Liver (tissue), 9 donors: ENCODE measurements around the gene SYNPO2. TPM values are rescaled to one million over a fixed set of nuclear protein-coding genes. Genes with fewer than 3 reads are reported as not detected.

Experiments used
- DNase-seq: peaks from one replicate; pipeline ENCODE4 v3.0.0-alpha.2; 2017; ENCODE audit warnings: low spot score
- H3K27ac ChIP-seq, 2 donors: one replicate each; pipeline ENCODE4 v1.7.0; 2013; ENCODE audit warnings: inconsistent platforms in 2 of 2, low read length in 2 of 2, control low read depth in 1 of 2, low read depth in 1 of 2, mild to moderate bottlenecking in 1 of 2
- H3K27me3 ChIP-seq, 4 donors: one replicate each; pipeline versions ENCODE4 v1.6.1 to v1.7.0; 2013; ENCODE audit warnings: low read length in 3 of 4, inconsistent platforms in 1 of 4, mild to moderate bottlenecking in 1 of 4, moderate library complexity in 1 of 4; ENCODE audit not compliant: control insufficient read depth in 4 of 4, insufficient read depth in 4 of 4
- H3K36me3 ChIP-seq, 4 donors: one replicate each; pipeline versions ENCODE4 v1.6.1 to v1.7.0; 2013; ENCODE audit warnings: low read length in 3 of 4, mild to moderate bottlenecking in 3 of 4, low read depth in 1 of 4, moderate library complexity in 1 of 4; ENCODE audit not compliant: control insufficient read depth in 4 of 4, insufficient read depth in 3 of 4
- H3K4me1 ChIP-seq, 4 donors: one replicate each; pipeline versions ENCODE4 v1.6.1 to v1.7.0; 2013; ENCODE audit warnings: low read length in 3 of 4, mild to moderate bottlenecking in 3 of 4, moderate library complexity in 1 of 4; ENCODE audit not compliant: control insufficient read depth in 4 of 4, insufficient read depth in 4 of 4
- H3K4me3 ChIP-seq, 3 donors: one replicate each; pipeline versions ENCODE4 v1.6.1 to v1.7.0; 2013; ENCODE audit warnings: low read length in 3 of 3, control low read depth in 1 of 3, low read depth in 1 of 3, mild to moderate bottlenecking in 1 of 3
- H3K9ac ChIP-seq, 2 donors: one replicate each; pipeline ENCODE4 v1.7.0; 2013; ENCODE audit warnings: low read length in 2 of 2, mild to moderate bottlenecking in 2 of 2, moderate library complexity in 2 of 2, control low read depth in 1 of 2, low read depth in 1 of 2
- H3K9me3 ChIP-seq, 4 donors: one replicate each; pipeline versions ENCODE4 v1.6.1 to v1.7.0; 2013; ENCODE audit warnings: low read length in 3 of 4; ENCODE audit not compliant: control insufficient read depth in 4 of 4
- EGR1 ChIP-seq, 2 donors: IDR thresholded peaks; 2 replicates each; pipeline ENCODE4 v1.6.1; 2016 to 2018; ENCODE audit warnings: antibody characterized with exemption in 2 of 2, low read depth in 2 of 2
- FOXA1 ChIP-seq: IDR thresholded peaks from 2 replicates; pipeline ENCODE4 v1.6.1; 2016; ENCODE audit warnings: antibody characterized with exemption
- FOXA2 ChIP-seq: IDR thresholded peaks from 2 replicates; pipeline ENCODE4 v1.6.1; 2016; ENCODE audit warnings: antibody characterized with exemption
- GABPA ChIP-seq, 2 donors: IDR thresholded peaks in 1 of 2; conservative IDR thresholded peaks in 1 of 2; 2 replicates each; pipeline ENCODE4 v1.6.1; 2016; ENCODE audit warnings: antibody characterized with exemption in 2 of 2, mild to moderate bottlenecking in 1 of 2, moderate library complexity in 1 of 2
- HNF4A ChIP-seq, 2 donors: conservative IDR thresholded peaks; 2 replicates each; pipeline ENCODE4 v1.6.1; 2016; ENCODE audit warnings: antibody characterized with exemption in 2 of 2, mild to moderate bottlenecking in 2 of 2
- HNF4G ChIP-seq: IDR thresholded peaks from 2 replicates; pipeline ENCODE4 v1.6.1; 2016; ENCODE audit warnings: antibody characterized with exemption
- JUND ChIP-seq, 2 donors: IDR thresholded peaks; 2 replicates each; pipeline ENCODE4 v1.6.1; 2016; ENCODE audit warnings: antibody characterized with exemption in 2 of 2
- MAX ChIP-seq: IDR thresholded peaks from 2 replicates; pipeline ENCODE4 v1.6.1; 2016; ENCODE audit warnings: antibody characterized with exemption
- NR2F2 ChIP-seq: IDR thresholded peaks from 2 replicates; pipeline ENCODE4 v1.6.1; 2016; ENCODE audit warnings: antibody characterized with exemption
- RAD21 ChIP-seq, 2 donors: IDR thresholded peaks; 2 replicates each; pipeline ENCODE4 v1.6.1; 2016; ENCODE audit warnings: antibody characterized with exemption in 2 of 2, mild to moderate bottlenecking in 2 of 2
- REST ChIP-seq: IDR thresholded peaks from 2 replicates; pipeline ENCODE4 v1.6.1; 2016; ENCODE audit warnings: antibody characterized with exemption, mild to moderate bottlenecking
- SP1 ChIP-seq: IDR thresholded peaks from 2 replicates; pipeline ENCODE4 v1.6.1; 2018; ENCODE audit warnings: antibody characterized with exemption, mild to moderate bottlenecking
- TAF1 ChIP-seq: conservative IDR thresholded peaks from 2 replicates; pipeline ENCODE4 v1.6.1; 2016; ENCODE audit warnings: antibody characterized with exemption, mild to moderate bottlenecking
- YY1 ChIP-seq: IDR thresholded peaks from 2 replicates; pipeline ENCODE4 v1.6.1; 2016; ENCODE audit warnings: antibody characterized with exemption, mild to moderate bottlenecking
- WGBS: extraction: QIAGEN DNeasy Blood & Tissue Kit; methylation state at CpG from one replicate; pipeline ENCODE4 v1.1.7; 2013; 5-methylcytosine and 5-hydroxymethylcytosine counted together
- polyA plus RNA-seq, 2 donors: library from polyadenylated mRNA; stranded (reverse) in 1 of 2; unstranded in 1 of 2; fragments of 200-250 nt in 1 of 2; fragments of >200 nt in 1 of 2; fragmentation: Nextera tagmentation in 1 of 2; extraction: Ambion mirVana in 1 of 2; gene quantifications; one replicate each; pipeline versions ENCODE4 v1.2.1 to v1.2.3, GENCODE V29; 2013 to 2015
- total RNA-seq, 2 donors: library from RNA; depleted of rRNA; stranded (reverse); fragments of >200 nt; gene quantifications; one replicate each; pipeline ENCODE4 v1.2.3, GENCODE V29; 2014
- TF ChIP-seq, protein P1 (sequence below): fragments of 150-350 bp; IDR thresholded peaks from 2 replicates; pipeline ENCODE4 v1.5.1; 2017; ENCODE audit warnings: improper control_type of control experiment, low read depth, low read length; ENCODE audit not compliant: missing input control
- TF ChIP-seq, protein P2 (sequence below): IDR thresholded peaks from 2 replicates; pipeline ENCODE4 v1.6.1; 2016; ENCODE audit warnings: antibody characterized with exemption
- donor health status: healthy.
- donor health status: healthy.
- donor health status: healthy.
- donor health status: healthy.
- donor health status: healthy.

Gene SYNPO2
- total and polyA plus RNA-seq, 4 donors, result 2.4 to 10.9 (median 3.4) TPM

- Histone ChIP-seq H3K4me3 (no peak overlapping the region), H3K9me3 (no peaks in the 10 kb centered on the region), H3K9ac (no peak overlapping the region), H3K27ac (no peak overlapping the region), H3K27me3 (no peaks in the 10 kb centered on the region), H3K36me3 (no peaks in the 10 kb centered on the region), H3K4me1 (no peaks in the 10 kb centered on the region)
- WGBS, result 89% methylated on average over 6 of the region's 6 CpGs
- no peak for DNase-seq
- TF ChIP-seq REST (no peak), NR2F2 (no peak), YY1 (no peak), FOXA1 (no peak)
Measured at GRCh38 chr4:118898684-118899138, 10.1 kb downstream of the SYNPO2 start.

DNA sequence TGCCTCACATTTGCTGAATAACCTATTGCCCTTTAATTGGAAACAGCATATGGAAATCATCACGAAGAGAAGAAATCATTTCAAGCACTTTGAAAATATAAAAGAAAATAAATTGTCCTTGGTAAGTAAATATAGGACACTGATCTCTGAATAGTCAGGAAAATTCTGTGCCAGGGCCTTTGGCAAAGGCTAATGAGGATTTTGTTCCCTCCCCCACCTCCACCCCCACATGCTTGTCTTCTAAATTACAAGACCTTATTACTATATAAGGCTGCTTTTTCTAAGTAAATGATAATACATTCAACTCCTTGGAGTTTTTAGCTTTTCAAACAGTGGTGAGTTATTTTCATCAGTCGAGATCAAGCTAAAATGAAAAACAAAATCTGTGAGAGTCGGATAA lies 15.8 kb downstream of the SYNPO2 start:
- DNase-seq, result no peak

More for the DNA sequence above, 15.8 kb downstream of the SYNPO2 start:
- H3K36me3 ChIP-seq, result no peaks in the 10 kb centered on the region
- 68% methylated on average over 3 of the region's 3 CpGs for WGBS
- H3K27me3 ChIP-seq, result no peaks in the 10 kb centered on the region
- H3K9me3 ChIP-seq, result no peaks in the 10 kb centered on the region
- H3K4me1 ChIP-seq, result peaks cover 0 to 8% (median 2%) of the 10 kb centered on the region in 4 donors
- TF ChIP-seq, protein P1, sequence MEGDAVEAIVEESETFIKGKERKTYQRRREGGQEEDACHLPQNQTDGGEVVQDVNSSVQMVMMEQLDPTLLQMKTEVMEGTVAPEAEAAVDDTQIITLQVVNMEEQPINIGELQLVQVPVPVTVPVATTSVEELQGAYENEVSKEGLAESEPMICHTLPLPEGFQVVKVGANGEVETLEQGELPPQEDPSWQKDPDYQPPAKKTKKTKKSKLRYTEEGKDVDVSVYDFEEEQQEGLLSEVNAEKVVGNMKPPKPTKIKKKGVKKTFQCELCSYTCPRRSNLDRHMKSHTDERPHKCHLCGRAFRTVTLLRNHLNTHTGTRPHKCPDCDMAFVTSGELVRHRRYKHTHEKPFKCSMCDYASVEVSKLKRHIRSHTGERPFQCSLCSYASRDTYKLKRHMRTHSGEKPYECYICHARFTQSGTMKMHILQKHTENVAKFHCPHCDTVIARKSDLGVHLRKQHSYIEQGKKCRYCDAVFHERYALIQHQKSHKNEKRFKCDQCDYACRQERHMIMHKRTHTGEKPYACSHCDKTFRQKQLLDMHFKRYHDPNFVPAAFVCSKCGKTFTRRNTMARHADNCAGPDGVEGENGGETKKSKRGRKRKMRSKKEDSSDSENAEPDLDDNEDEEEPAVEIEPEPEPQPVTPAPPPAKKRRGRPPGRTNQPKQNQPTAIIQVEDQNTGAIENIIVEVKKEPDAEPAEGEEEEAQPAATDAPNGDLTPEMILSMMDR, result no peak
- TF ChIP-seq YY1 (no peak), HNF4A (conservative IDR thresholded peaks at IDR 0.05) (no peak), RAD21 (IDR thresholded peaks at IDR 0.05) (no peak), FOXA2 (no peak), REST (no peak), SP1 (no peak), FOXA1 (no peak), EGR1 (IDR thresholded peaks at IDR 0.05; ENCODE audit: low read depth in 2 of 2) (no peak), JUND (IDR thresholded peaks at IDR 0.05) (no peak), GABPA (IDR thresholded peaks at IDR 0.05 in 1 of 2, conservative IDR thresholded peaks at IDR 0.05 in 1 of 2) (no peak), NR2F2 (no peak), MAX (no peak), TAF1 (no peak), HNF4G (no peak)
- TF ChIP-seq, protein P2, sequence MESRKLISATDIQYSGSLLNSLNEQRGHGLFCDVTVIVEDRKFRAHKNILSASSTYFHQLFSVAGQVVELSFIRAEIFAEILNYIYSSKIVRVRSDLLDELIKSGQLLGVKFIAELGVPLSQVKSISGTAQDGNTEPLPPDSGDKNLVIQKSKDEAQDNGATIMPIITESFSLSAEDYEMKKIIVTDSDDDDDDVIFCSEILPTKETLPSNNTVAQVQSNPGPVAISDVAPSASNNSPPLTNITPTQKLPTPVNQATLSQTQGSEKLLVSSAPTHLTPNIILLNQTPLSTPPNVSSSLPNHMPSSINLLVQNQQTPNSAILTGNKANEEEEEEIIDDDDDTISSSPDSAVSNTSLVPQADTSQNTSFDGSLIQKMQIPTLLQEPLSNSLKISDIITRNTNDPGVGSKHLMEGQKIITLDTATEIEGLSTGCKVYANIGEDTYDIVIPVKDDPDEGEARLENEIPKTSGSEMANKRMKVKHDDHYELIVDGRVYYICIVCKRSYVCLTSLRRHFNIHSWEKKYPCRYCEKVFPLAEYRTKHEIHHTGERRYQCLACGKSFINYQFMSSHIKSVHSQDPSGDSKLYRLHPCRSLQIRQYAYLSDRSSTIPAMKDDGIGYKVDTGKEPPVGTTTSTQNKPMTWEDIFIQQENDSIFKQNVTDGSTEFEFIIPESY, result no peak
- H3K4me3 ChIP-seq, result no peak overlapping the region
- H3K27ac ChIP-seq, result no peak overlapping the region
- H3K9ac ChIP-seq, result no peak overlapping the region
